ENCODE measurements around the gene AGBL2.

GRCh38 chr11:47628026-47628425 lies 87.1 kb downstream of the AGBL2 start:
- TF ChIP-seq, protein P1, sequence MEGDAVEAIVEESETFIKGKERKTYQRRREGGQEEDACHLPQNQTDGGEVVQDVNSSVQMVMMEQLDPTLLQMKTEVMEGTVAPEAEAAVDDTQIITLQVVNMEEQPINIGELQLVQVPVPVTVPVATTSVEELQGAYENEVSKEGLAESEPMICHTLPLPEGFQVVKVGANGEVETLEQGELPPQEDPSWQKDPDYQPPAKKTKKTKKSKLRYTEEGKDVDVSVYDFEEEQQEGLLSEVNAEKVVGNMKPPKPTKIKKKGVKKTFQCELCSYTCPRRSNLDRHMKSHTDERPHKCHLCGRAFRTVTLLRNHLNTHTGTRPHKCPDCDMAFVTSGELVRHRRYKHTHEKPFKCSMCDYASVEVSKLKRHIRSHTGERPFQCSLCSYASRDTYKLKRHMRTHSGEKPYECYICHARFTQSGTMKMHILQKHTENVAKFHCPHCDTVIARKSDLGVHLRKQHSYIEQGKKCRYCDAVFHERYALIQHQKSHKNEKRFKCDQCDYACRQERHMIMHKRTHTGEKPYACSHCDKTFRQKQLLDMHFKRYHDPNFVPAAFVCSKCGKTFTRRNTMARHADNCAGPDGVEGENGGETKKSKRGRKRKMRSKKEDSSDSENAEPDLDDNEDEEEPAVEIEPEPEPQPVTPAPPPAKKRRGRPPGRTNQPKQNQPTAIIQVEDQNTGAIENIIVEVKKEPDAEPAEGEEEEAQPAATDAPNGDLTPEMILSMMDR (conservative IDR thresholded peaks at IDR 0.05; ENCODE audit: low read length): no peak
- TF ChIP-seq EZH2phosphoT487 (IDR thresholded peaks at IDR 0.05; ENCODE audit: borderline replicate concordance, low read depth, low read length): no peak
